Loucy (cell line): ENCODE results near the gene PORCN.

Experiments used
- H2AFZ ChIP-seq: fragments of 200-600 bp; sonication (generic); 2 replicates; pipeline ENCODE4 v1.6.0; 2016; ENCODE audit warnings: antibody characterized with exemption, mild to moderate bottlenecking, low read length, moderate library complexity
- H3F3A ChIP-seq: fragments of 200-600 bp; 2 replicates; pipeline ENCODE4 v1.6.0; 2016; ENCODE audit warnings: antibody characterized with exemption, low read depth, mild to moderate bottlenecking
- H3K27me3 ChIP-seq: fragments of 200-600 bp; sonication (generic); 2 replicates; pipeline ENCODE4 v1.6.1; 2014; ENCODE audit warnings: low read length, mild to moderate bottlenecking; ENCODE audit not compliant: insufficient read depth, poor library complexity, severe bottlenecking
- H3K36me3 ChIP-seq: fragments of 200-600 bp; sonication (generic); 2 replicates; pipeline ENCODE4 v1.6.1; 2016; ENCODE audit warnings: low read length; ENCODE audit not compliant: insufficient read depth
- H3K4me1 ChIP-seq: fragments of 200-600 bp; sonication (generic); 2 replicates; pipeline ENCODE4 v1.5.1; 2014; ENCODE audit warnings: low read length, mild to moderate bottlenecking; ENCODE audit not compliant: insufficient read depth, poor library complexity, severe bottlenecking
- H3K4me2 ChIP-seq: fragments of 200-600 bp; sonication (generic); 2 replicates; pipeline ENCODE4 v1.6.0; 2014; ENCODE audit warnings: antibody characterized with exemption, low read length, low read depth, mild to moderate bottlenecking; ENCODE audit not compliant: poor library complexity, severe bottlenecking
- H3K4me3 ChIP-seq: fragments of 200-600 bp; sonication (generic); 2 replicates; pipeline ENCODE4 v1.5.1; 2014; ENCODE audit warnings: low read length, mild to moderate bottlenecking, mixed read lengths; ENCODE audit not compliant: poor library complexity, severe bottlenecking
- H3K79me2 ChIP-seq: fragments of 200-600 bp; sonication (generic); 2 replicates; pipeline ENCODE4 v1.6.1; 2014; ENCODE audit warnings: low read length; ENCODE audit not compliant: insufficient read depth
- H3K9ac ChIP-seq: fragments of 200-600 bp; sonication (generic); 2 replicates; pipeline ENCODE4 v1.6.0; 2014; ENCODE audit warnings: mild to moderate bottlenecking, low read depth, low read length, moderate library complexity; ENCODE audit not compliant: poor library complexity, severe bottlenecking
- H3K9me2 ChIP-seq: fragments of 200-600 bp; sonication (generic); replicated peaks from 2 replicates; pipeline ENCODE4 v1.6.1; 2016; ENCODE audit warnings: low read depth, low read length, mixed read lengths
- H3K9me3 ChIP-seq: fragments of 200-600 bp; sonication (generic); 2 replicates; pipeline ENCODE4 v1.6.1; 2014; ENCODE audit warnings: mild to moderate bottlenecking, antibody characterized with exemption, low read length, low read depth; ENCODE audit not compliant: insufficient read depth
- H4K20me1 ChIP-seq: fragments of 200-600 bp; sonication (generic); 2 replicates; pipeline ENCODE4 v1.6.0; 2014; ENCODE audit warnings: antibody characterized with exemption, low read length, mild to moderate bottlenecking; ENCODE audit not compliant: insufficient read depth, poor library complexity, severe bottlenecking
- EZH2phosphoT487 ChIP-seq: fragments of 200-600 bp; IDR thresholded peaks from 2 replicates; pipeline ENCODE4 v1.6.1; 2018; ENCODE audit warnings: antibody characterized with exemption, mild to moderate bottlenecking, moderate library complexity, borderline replicate concordance
- TF ChIP-seq, protein P1 (sequence below): fragments of 200-600 bp; sonication (generic); conservative IDR thresholded peaks from 2 replicates; pipeline ENCODE4 v1.5.1; 2014; ENCODE audit warnings: mild to moderate bottlenecking, antibody characterized with exemption, low read length

PORCN gene

GRCh38 chrX:48491809-48492208 lies 17.0 kb upstream of the PORCN start:
- Histone ChIP-seq H3K36me3 (no peaks in the 10 kb centered on the region), H3F3A (no peaks in the 10 kb centered on the region), H2AFZ (no peak overlapping the region), H3K9ac (no peak overlapping the region), H3K9me3 (no peaks in the 10 kb centered on the region), H3K27me3 (no peaks in the 10 kb centered on the region), H3K9me2 (no peaks in the 10 kb centered on the region), H3K4me3 (no peak overlapping the region), H3K4me2 (no peak overlapping the region), H4K20me1 (no peaks in the 10 kb centered on the region), H3K4me1 (no peaks in the 10 kb centered on the region), H3K79me2 (no peaks in the 10 kb centered on the region)
- TF ChIP-seq EZH2phosphoT487: no peak
- TF ChIP-seq, protein P1, sequence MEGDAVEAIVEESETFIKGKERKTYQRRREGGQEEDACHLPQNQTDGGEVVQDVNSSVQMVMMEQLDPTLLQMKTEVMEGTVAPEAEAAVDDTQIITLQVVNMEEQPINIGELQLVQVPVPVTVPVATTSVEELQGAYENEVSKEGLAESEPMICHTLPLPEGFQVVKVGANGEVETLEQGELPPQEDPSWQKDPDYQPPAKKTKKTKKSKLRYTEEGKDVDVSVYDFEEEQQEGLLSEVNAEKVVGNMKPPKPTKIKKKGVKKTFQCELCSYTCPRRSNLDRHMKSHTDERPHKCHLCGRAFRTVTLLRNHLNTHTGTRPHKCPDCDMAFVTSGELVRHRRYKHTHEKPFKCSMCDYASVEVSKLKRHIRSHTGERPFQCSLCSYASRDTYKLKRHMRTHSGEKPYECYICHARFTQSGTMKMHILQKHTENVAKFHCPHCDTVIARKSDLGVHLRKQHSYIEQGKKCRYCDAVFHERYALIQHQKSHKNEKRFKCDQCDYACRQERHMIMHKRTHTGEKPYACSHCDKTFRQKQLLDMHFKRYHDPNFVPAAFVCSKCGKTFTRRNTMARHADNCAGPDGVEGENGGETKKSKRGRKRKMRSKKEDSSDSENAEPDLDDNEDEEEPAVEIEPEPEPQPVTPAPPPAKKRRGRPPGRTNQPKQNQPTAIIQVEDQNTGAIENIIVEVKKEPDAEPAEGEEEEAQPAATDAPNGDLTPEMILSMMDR: no peak

DNA sequence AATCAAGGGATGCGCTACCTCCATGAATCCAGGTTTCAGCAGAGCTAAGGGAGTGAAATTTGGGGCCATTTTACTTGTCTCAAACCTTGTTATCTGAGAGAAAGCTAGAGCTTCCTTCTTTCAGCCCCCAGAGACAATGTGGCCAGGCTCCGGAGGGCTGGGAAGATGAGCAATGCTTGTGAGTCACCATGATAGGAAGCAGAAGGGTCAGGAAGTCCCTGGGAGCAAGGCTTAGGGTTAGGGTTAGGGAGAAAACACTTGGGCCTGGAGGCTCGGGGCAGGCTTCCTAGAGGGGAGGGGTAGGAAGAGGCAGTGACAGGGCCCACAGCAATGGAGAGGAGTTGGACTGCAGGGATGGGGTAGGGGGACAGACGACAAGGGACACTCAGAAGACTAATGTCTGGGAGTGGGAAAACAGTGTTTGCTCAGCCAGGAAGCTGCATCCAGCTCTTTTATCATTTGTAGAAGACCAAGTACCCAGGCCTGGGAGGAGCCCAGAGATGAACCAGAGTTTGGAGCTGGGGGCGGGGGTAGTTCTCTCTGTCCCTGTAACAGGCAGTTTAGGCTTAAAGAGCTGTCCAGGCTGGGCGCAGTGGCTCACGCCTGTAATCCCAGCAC lies 16.4 kb upstream of the PORCN start:
- TF ChIP-seq EZH2phosphoT487: no peak
- TF ChIP-seq, protein P1: no peak
- Histone ChIP-seq H3K4me2 (no peak overlapping the region), H3K27me3 (no peaks in the 10 kb centered on the region)

GRCh38 chrX:48493890-48494364 lies 14.9 kb upstream of the PORCN start:
- no peak for TF ChIP-seq EZH2phosphoT487
- TF ChIP-seq, protein P1: peak; percentile 35

More for the DNA sequence above, 16.4 kb upstream of the PORCN start:
- no peaks in the 10 kb centered on the region for H4K20me1 ChIP-seq
- no peaks in the 10 kb centered on the region for H3K36me3 ChIP-seq
- no peaks in the 10 kb centered on the region for H3K79me2 ChIP-seq
- no peak overlapping the region for H2AFZ ChIP-seq
- H3K9me2 ChIP-seq: no peaks in the 10 kb centered on the region
- H3F3A ChIP-seq: no peaks in the 10 kb centered on the region
- H3K9me3 ChIP-seq: no peaks in the 10 kb centered on the region
- no peak overlapping the region for H3K4me3 ChIP-seq
- no peaks in the 10 kb centered on the region for H3K4me1 ChIP-seq
- H3K9ac ChIP-seq: no peak overlapping the region

More at GRCh38 chrX:48493890-48494364, 14.9 kb upstream of the PORCN start:
- Histone ChIP-seq H3K4me1 (no peaks in the 10 kb centered on the region), H3K4me2 (no peak overlapping the region), H3K9me3 (no peaks in the 10 kb centered on the region), H2AFZ (no peak overlapping the region), H3K27me3 (no peaks in the 10 kb centered on the region), H3K9ac (no peak overlapping the region), H3K9me2 (no peaks in the 10 kb centered on the region), H4K20me1 (no peaks in the 10 kb centered on the region), H3F3A (no peaks in the 10 kb centered on the region), H3K79me2 (no peaks in the 10 kb centered on the region), H3K36me3 (no peaks in the 10 kb centered on the region), H3K4me3 (no peak overlapping the region)
